Measurements from ENCODE around the gene SMYD3.

DNA sequence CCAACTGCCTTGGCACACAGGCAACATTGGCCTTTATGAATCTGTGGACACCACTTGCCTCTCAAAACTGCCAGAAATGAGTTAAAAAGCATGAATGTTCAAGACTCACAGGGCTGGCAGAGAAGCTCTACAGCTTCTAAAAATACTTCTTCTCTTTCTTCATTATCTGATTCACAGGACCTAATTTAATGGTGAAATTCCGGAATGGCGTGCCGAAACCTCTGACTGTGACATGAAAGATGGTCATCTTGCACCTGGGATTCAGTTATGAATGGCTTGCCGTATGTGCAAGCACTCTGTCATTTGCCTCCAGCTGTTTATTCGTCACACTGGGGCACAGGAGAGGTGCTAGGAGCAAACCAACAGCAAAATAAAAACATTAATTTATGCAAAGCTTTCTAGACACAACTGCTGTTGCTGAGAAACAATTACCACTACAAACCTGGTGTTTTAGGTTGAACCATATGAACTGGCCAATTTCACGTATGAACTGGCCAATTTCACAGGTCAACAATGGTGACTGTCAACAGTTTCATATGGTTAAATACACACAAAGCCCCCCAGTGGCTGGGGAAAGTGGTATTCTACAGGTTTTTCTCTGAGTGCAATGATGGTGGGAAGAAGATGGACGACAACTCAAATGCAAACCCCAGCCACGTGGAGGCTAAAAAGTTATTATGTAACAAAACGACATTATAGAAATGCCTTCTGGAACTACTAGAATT, 704.0 kb downstream of the SMYD3 start:
- no peak for TF ChIP-seq POLR2A (IDR thresholded peaks at IDR 0.05; ENCODE audit: low read length)
- no peak for TF ChIP-seq GATA1 (IDR thresholded peaks at IDR 0.05; ENCODE audit: low read depth, low read length)
